Measurements from ENCODE around the gene CBFA2T3.

Gene CBFA2T3

DNA sequence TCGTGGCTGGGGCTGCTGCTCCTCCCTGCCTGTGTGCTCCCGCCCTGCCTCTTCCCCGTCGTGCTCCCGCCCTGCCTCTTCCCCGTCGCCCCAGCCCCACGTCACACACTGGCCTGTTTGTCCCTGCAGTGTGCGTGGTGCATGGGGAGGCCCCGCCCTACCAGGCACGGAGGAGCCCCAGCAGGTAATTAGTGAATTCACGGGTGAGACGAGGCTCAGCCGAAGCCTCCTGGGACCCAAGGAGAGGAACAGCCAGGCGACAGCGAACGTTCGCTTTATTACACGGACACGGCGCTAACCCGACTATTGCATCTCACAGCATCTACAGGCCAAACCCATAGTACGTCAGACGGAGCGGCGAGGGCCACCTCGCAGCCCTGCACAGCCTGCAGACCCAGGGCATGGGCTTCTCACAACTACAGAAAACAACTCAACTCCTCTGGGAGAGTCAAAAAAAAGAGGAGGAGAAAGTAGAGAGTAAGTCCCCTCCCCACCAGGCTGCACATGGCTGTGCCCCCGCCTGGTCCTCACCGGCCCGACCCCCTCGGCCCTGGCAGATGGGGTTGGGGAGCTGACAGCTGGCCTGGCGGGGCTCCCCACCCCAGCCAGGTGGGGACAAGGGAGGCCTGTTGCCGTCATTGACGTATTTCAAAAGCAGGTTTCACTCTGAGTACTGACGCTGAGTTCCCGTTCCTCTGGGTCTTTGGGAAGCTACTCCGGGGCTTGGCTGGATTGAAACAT, 106.2 kb downstream of the CBFA2T3 start:
- DNase-seq: no peak

- DNase-seq: no peak
Measured at GRCh38 chr16:88869673-88869980, 107.4 kb downstream of the CBFA2T3 start.

DNA sequence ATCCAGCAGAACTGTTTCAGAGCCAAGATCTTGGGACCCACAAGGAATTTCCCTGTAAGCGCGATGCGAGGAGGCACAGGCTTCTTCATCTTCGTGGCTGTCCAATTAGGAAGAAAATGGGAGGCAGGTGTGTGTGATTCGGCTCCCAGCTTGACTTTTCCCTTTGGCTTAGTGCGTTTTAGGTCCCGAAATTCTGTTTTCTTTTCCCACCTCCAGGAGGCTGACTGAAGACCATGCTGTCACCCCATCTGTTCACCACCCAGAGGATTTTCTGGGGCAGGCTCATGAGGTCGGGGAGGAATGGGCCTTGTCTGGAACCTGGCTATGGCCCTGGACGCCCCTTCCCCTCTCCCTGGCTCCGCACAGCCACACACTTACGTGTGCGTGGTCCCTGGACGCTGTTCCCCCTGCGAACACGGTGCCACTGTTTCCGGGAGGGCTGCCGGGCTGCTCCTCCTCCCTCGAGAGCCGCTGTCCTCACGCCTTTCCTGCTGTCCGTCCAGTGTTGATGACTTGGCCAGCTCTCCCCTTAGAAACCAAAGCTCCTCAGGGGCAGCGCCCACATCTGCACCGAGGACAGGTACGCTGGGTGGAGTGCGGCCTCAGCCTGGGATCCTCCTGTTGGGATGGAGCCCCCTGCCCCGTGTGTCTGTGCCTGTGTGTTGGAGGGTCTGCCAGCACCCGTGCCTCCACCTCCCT, 107.9 kb downstream of the CBFA2T3 start:
- DNase-seq: no peak

- no peak for DNase-seq
Measured at GRCh38 chr16:88867581-88868246, 109.3 kb downstream of the CBFA2T3 start.

GRCh38 chr16:88866151-88866920, 110.7 kb downstream of the CBFA2T3 start, which contains the start of gene PABPN1L:
Gene PABPN1L, minus strand, starts transcription at chr16:88866660. Its CDS starts 54 bp downstream, at chr16:88866606.
- DNase-seq: no peak

- DNase-seq: no peak
Measured at GRCh38 chr16:88865742-88866141, 111.3 kb downstream of the CBFA2T3 start.

GRCh38 chr16:88865310-88865709, 111.7 kb downstream of the CBFA2T3 start:
- DNase-seq: no peak

DNA sequence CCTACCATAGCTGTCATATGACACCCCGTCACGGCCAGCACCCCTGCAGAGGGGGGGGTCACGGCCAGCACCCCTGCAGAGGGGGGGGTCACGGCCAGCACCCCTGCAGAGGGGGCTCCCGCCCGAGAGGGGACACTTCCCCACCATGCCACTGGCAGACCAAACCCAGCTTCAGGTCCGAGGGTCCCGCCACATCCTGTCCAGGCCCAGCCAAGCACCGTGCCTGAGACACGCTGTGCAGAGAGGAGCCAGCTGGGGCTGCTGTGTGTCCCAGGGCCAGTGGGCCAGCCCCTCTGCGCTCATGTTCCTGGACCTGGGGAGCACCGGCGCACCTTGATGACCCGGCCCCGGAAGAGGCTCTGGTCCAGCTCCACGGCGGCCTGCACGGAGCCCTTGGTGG, 112.5 kb downstream of the CBFA2T3 start:
- DNase-seq: no peak

- no peak for DNase-seq
Measured at GRCh38 chr16:88864099-88864498, 112.9 kb downstream of the CBFA2T3 start.

DNA sequence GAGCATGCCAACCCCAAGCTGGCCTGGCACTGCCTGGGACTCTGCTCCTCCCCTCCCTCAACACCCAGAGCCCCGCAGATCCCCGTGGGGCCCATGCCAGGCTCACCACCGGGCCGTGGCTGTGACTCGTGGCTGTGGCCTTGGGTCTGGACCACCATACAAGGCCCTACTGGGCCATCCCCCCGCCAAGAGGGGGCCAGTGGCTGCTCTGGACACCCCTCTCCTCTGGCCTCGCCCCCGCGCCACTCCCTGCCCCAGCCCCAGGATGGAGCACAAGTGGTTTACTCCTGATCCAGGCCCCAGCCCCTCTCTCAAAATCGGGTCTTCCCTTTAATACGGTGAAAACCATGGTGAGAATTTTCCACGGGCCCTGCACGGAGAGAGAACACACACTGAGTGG, 113.6 kb downstream of the CBFA2T3 start:
- no peak for DNase-seq

DNA sequence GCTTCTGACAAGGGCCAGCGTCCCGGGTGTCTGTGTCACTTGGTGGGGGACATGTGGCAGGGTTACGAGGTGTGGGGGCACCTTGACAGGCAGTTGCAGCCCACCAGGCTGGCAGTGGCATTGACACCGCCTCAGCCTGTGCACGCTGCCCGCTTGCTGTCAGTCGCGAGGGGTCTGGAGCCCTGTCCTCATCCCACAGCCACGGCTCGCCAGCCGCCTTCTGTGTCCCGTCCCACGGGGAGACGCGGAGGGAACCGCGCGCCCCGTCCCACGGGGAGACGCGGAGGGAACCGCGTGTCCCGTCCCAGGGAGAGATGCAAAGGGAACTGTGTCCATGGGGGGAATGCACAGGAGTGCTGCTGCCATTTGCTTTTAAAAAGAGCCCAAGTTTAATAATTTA, 114.0 kb downstream of the CBFA2T3 start:
- no peak for DNase-seq

- DNase-seq: no peak
Measured at GRCh38 chr16:88861359-88861758, 115.6 kb downstream of the CBFA2T3 start.

- DNase-seq: no peak
Measured at GRCh38 chr16:88859381-88860091, 117.5 kb downstream of the CBFA2T3 start.

DNA sequence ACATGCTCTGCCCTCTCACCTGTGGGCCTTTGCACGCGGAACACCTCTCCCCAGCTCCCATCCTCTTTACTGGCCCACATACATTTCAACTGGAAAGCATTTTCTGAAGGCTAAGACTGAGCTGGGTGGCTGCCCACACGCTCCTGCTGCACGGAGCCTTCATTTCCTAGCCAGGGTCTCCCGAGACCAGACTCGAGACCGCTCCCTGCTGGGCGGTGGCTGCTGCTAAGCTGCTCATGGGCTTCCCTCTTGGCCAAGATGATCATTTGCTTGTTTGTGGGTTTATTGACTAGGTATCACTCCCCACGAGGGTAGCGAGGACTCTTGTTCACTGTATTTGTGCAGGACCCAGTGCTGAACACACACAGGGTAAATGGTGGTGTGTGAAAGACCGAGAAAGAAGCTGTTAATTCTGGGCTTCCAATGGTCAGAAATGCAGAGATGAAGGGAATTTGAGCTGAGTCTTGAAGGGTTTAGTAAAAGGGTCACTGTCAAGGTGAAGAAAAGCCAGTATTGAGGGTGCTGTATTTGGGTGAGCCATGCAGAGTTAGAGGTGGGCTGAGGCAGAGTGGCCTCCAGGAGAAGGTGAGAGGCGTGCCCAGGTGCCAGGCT, 119.2 kb downstream of the CBFA2T3 start:
- DNase-seq: peak; percentile 40 to 75 (median 63)

DNA sequence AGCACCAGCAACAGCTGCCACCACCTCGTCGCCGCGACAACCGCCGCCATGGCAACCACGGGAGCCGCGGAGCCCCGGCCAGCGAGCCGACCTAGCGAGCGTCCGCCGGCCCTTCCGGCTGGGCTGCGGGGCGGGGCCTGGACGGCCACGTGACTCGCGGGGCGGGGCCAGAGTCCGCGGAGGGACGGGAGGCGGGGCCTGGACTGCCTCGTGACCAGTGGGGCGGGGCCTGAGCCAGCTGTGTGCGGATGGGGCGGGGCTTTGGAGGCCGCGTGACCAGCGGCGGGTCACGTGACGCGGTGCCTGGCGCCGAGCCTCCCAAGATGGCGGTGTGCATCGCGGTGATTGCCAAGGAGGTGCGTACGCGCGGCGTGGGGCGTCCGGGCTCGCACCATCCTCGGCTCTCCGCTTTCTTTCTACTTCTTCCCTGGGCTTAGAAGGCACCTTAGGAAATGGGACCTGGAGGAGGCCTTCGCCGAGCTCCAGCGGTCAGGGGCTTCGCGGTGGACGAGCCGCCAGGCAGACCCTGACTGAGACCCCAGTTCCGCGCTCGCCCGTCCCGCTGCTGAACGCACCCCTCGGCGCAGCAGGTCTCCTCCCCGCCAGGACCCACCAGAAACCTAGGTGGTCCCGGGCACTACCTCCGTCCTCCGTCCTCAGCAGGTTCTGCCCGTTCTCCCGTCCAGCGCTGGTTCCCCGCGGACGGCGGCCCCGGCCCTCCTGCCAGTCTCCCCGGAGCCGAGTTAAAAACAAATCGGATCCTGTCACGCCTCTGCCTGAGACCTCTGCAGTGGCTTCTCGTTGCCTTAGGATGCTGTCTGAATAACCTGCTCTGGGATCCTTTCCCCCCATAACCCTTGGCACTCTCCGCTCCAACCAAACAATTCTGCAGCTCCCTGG, 119.9 kb downstream of the CBFA2T3 start, which contains the start of the genes GALNS and TRAPPC2L:
Gene GALNS (minus strand): TSS at position 120 of the 900 bp plus-strand sequence. CDS start 70 bp downstream, at position 50.
Gene TRAPPC2L (plus strand): TSS at position 300 of the 900 bp plus-strand sequence. CDS start 24 bp downstream, at position 324.
- DNase-seq: peak; percentile 96 to 99 (median 99)

GRCh38 chr16:88856122-88856827, 120.7 kb downstream of the CBFA2T3 start:
- peak in 2 of 5 donors; percentile 13 to 24 for DNase-seq

- DNase-seq: no peak
Measured at GRCh38 chr16:88855736-88856121, 121.3 kb downstream of the CBFA2T3 start.

DNA sequence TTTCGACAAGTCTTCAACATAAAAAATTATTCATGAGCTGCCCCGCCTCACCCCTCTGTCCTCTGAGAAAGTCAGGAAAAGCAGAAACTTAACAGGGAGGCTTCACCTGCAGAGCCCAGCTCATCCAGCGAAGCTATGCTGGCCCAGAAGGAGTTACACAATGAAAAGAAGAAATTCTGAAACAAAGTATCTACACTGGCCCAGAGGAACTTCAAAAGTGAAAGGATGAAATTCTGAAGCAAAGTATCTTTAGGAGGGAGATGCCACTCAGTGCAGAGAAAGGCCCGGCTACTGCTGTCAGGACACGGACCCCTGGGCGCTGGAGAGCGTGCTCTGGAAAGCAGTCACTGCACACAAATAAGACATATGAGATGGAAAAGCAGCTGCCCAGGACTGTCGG, 121.8 kb downstream of the CBFA2T3 start:
- no peak for DNase-seq

DNA sequence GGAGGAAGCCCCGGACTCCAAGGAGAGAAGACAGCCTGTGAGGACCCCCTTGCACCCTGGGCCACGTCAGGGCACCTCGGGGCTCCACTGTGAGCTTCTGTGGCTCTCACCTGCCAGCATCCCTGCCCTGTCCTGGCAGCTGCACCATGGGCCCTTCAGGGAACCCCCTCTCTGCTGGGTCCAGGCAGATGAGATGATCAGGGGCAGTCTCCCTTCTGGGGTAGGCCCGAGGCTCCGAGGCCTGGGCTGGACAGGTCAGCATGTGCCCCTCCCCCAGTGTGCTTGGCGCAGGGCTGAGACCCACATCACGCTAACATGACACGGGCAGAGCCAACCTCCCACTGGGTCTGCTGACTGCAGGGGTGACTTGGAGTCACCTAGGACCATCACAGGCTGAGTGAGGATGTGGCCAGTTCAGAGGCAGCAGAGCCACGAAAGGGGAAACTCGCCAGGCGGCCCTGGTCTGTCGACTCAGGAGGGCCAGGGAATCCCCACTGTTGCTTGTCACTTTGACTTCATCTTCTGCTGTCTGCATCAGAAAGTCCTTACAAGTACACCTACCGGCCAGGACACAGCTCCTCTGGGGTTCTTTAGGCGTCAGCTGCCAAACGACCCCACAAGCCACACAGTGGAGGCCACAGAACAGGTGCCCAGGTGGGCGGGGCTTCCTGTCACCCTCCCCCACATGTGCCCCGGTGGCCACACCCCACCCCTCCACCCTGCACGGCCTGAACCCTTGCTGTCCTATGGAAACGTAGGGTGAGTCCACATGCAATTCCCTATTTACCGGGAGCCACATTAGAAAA, 122.5 kb downstream of the CBFA2T3 start:
- no peak for DNase-seq
